Chondrocyte (in vitro differentiated cells): ENCODE results near the gene PARD3B. TPM values are rescaled to one million over a fixed set of nuclear protein-coding genes. Genes with fewer than 3 reads are reported as not detected.

ENCODE experiments used
- DNase-seq: peaks from one replicate; pipeline ENCODE4 v3.0.0; 2021; ENCODE audit warnings: mixed read lengths, low spot score
- H3K27ac Mint-ChIP-seq: one replicate; pipeline ENCODE4 v1.8.0; 2021; ENCODE audit warnings: mild to moderate bottlenecking, moderate library complexity, mixed read lengths; ENCODE audit not compliant: unreplicated experiment
- H3K27me3 Mint-ChIP-seq: 2 replicates; pipeline ENCODE4 v1.8.0; 2021; ENCODE audit warnings: low read depth, mixed read lengths
- H3K36me3 Mint-ChIP-seq: 2 replicates; pipeline ENCODE4 v1.8.0; 2021; ENCODE audit warnings: low read depth, mixed read lengths
- H3K4me1 Mint-ChIP-seq: 2 replicates; pipeline ENCODE4 v1.8.0; 2021; ENCODE audit warnings: low read depth, mild to moderate bottlenecking, mixed read lengths
- H3K4me3 Mint-ChIP-seq: one replicate; pipeline ENCODE4 v1.8.0; 2021; ENCODE audit warnings: mild to moderate bottlenecking, moderate library complexity, mixed read lengths; ENCODE audit not compliant: unreplicated experiment
- H3K9me3 Mint-ChIP-seq: 2 replicates; pipeline ENCODE4 v1.8.0; 2021; ENCODE audit warnings: low read depth, mixed read lengths
- total RNA-seq: library from RNA; stranded (reverse); gene quantifications from 3 replicates; pipeline ENCODE4 v1.2.1, GENCODE V29; 2021
- TF ChIP-seq, protein P1 (sequence below): fragments of 200-600 bp; sonication (generic); IDR thresholded peaks from 2 replicates; pipeline ENCODE4 v1.5.0; 2021; ENCODE audit warnings: antibody characterized with exemption, mild to moderate bottlenecking, moderate library complexity

PARD3B gene
- total RNA-seq, 1 donor from 2014 or later: 24.9 TPM

- Mint-ChIP-seq H3K27me3 (no peaks in the 10 kb centered on the region), H3K4me3 (peak overlapping the region; percentile 54), H3K9me3 (no peaks in the 10 kb centered on the region), H3K36me3 (no peaks in the 10 kb centered on the region), H3K27ac (peak overlapping the region; percentile 93), H3K4me1 (peaks cover 21% of the 10 kb centered on the region)
- TF ChIP-seq, protein P1, sequence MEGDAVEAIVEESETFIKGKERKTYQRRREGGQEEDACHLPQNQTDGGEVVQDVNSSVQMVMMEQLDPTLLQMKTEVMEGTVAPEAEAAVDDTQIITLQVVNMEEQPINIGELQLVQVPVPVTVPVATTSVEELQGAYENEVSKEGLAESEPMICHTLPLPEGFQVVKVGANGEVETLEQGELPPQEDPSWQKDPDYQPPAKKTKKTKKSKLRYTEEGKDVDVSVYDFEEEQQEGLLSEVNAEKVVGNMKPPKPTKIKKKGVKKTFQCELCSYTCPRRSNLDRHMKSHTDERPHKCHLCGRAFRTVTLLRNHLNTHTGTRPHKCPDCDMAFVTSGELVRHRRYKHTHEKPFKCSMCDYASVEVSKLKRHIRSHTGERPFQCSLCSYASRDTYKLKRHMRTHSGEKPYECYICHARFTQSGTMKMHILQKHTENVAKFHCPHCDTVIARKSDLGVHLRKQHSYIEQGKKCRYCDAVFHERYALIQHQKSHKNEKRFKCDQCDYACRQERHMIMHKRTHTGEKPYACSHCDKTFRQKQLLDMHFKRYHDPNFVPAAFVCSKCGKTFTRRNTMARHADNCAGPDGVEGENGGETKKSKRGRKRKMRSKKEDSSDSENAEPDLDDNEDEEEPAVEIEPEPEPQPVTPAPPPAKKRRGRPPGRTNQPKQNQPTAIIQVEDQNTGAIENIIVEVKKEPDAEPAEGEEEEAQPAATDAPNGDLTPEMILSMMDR: no peak
- DNase-seq: no peak
These were observed 480.4 kb downstream of the PARD3B start for GRCh38 chr2:205025580-205026240.

DNA sequence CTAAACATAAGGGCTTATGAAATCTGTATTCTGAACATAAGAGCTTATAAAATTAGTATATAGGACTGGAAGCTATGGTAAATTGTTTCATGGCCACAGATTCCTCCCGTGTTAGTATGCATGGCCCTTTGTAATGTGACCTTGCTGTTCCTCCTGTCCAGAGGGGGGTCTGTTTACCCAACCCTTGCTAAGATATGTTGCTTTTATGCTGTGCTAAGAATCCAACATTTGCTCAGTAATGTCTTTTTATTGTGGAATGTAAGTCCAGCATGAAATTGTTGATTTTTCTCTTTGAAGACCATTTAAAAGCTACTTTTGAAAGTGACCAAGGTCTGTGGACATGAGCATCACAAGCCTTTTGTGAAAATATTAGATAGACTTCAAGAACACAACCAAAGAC, 485.4 kb downstream of the PARD3B start:
- H3K36me3 Mint-ChIP-seq: no peaks in the 10 kb centered on the region
- DNase-seq: no peak
- peaks cover 9% of the 10 kb centered on the region for H3K4me1 Mint-ChIP-seq

DNA sequence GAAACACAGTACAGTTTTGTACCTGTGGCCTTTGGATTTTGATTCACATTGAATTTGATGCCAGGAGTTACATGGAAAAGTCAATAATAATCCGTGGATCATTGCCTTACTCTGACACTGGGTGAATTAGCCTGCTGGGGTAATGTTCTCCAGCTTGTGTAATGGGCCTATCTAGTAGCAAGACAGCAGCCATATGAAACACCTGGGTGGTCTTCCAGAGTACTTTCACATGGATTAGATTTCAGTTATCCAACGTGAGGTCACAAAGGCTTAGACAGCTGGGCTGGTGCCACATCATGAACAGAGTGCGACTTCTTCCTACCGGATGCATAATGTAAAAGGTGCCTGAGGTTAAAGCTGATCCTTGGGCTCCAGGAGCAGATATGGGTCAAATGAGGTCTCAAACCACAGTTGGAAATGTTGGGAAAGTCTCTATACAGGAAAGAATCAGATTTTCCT, 486.8 kb downstream of the PARD3B start:
- TF ChIP-seq, protein P1: no peak
- Mint-ChIP-seq H3K4me3 (no peak overlapping the region), H3K27ac (no peak overlapping the region), H3K36me3 (no peaks in the 10 kb centered on the region), H3K9me3 (no peaks in the 10 kb centered on the region), H3K4me1 (peaks cover 4% of the 10 kb centered on the region), H3K27me3 (no peaks in the 10 kb centered on the region)
- DNase-seq: no peak

More for the DNA sequence above, 485.4 kb downstream of the PARD3B start:
- no peaks in the 10 kb centered on the region for H3K27me3 Mint-ChIP-seq
- no peak overlapping the region for H3K4me3 Mint-ChIP-seq
- no peak overlapping the region for H3K27ac Mint-ChIP-seq
- TF ChIP-seq, protein P1: no peak
- H3K9me3 Mint-ChIP-seq: no peaks in the 10 kb centered on the region

GRCh38 chr2:205033431-205033830, 488.2 kb downstream of the PARD3B start:
- Mint-ChIP-seq H3K27ac (no peak overlapping the region), H3K27me3 (no peaks in the 10 kb centered on the region), H3K9me3 (no peaks in the 10 kb centered on the region), H3K36me3 (no peaks in the 10 kb centered on the region), H3K4me1 (peaks cover 4% of the 10 kb centered on the region), H3K4me3 (no peak overlapping the region)
- no peak for DNase-seq
- TF ChIP-seq, protein P1: no peak

GRCh38 chr2:205034034-205034433, 488.8 kb downstream of the PARD3B start:
- Mint-ChIP-seq H3K36me3 (no peaks in the 10 kb centered on the region), H3K4me3 (no peak overlapping the region), H3K9me3 (no peaks in the 10 kb centered on the region), H3K27me3 (no peaks in the 10 kb centered on the region), H3K27ac (no peak overlapping the region), H3K4me1 (peaks cover 4% of the 10 kb centered on the region)
- no peak for DNase-seq
- TF ChIP-seq, protein P1: no peak
